ENCODE data around the gene CEMP1. TPM values are rescaled to one million over a fixed set of nuclear protein-coding genes. Genes with fewer than 3 reads are reported as not detected.

CEMP1 gene
- total RNA-seq, 4 donors from 2014 or later: 0.46 to 3.3 TPM; not detected in 2

GRCh38 chr16:2532494-2533141 lies 1.4 kb upstream of the CEMP1 start:
- no peaks in the 10 kb centered on the region for H3K4me1 ChIP-seq
- intact Hi-C loops (cut with DNase I; ENCODE audit: low total_unique reads): no loop called here

GRCh38 chr16:2531696-2532493 lies 687 bp upstream of the CEMP1 start:
- DNase-seq: peak; percentile 98 to 99
- Histone ChIP-seq H3K4me1 (no peaks in the 10 kb centered on the region), H3K9me3 (no peaks in the 10 kb centered on the region), H3K27me3 (no peaks in the 10 kb centered on the region), H3K36me3 (no peaks in the 10 kb centered on the region), H3K4me3 (peak overlapping the region; percentile 64 to 76), H3K27ac (peak overlapping the region; percentile 92 to 96)
- intact Hi-C loops (cut with DNase I; ENCODE audit: low total_unique reads): no loop called here
- TF ChIP-seq CTCF (IDR thresholded peaks at IDR 0.05) (peak in 1 of 4 experiments; percentile 29), POLR2A (IDR thresholded peaks at IDR 0.05) (peak; percentile 85 to 87)

More at GRCh38 chr16:2532494-2533141, 1.4 kb upstream of the CEMP1 start:
- H3K27ac ChIP-seq: peak overlapping the region; percentile 92 to 96
- H3K36me3 ChIP-seq: no peaks in the 10 kb centered on the region
- DNase-seq: peak; percentile 73 to 84
- H3K4me3 ChIP-seq: peak overlapping the region; percentile 64 to 76
- no peak for TF ChIP-seq POLR2A (IDR thresholded peaks at IDR 0.05)
- TF ChIP-seq CTCF (IDR thresholded peaks at IDR 0.05): peak in 1 of 4 experiments; percentile 14
- no peaks in the 10 kb centered on the region for H3K9me3 ChIP-seq
- no peaks in the 10 kb centered on the region for H3K27me3 ChIP-seq

- no peak for TF ChIP-seq POLR2A (IDR thresholded peaks at IDR 0.05)
- TF ChIP-seq CTCF (IDR thresholded peaks at IDR 0.05): no peak
- H3K4me1 ChIP-seq: no peaks in the 10 kb centered on the region
- H3K36me3 ChIP-seq: no peaks in the 10 kb centered on the region
- no peak overlapping the region for H3K4me3 ChIP-seq
- peak in 1 of 2 donors; percentile 22 for DNase-seq
- peak overlapping the region; percentile 77 to 93 for H3K27ac ChIP-seq
- intact Hi-C loops (cut with DNase I; ENCODE audit: low total_unique reads): no loop called here
- no peaks in the 10 kb centered on the region for H3K27me3 ChIP-seq
- H3K9me3 ChIP-seq: no peaks in the 10 kb centered on the region
Observed at GRCh38 chr16:2530629-2531318, 434 bp downstream of the CEMP1 start.

GRCh38 chr16:2529961-2530628 lies 1.1 kb downstream of the CEMP1 start:
- Histone ChIP-seq H3K36me3 (no peaks in the 10 kb centered on the region), H3K27me3 (no peaks in the 10 kb centered on the region), H3K9me3 (no peaks in the 10 kb centered on the region), H3K4me3 (no peak overlapping the region), H3K4me1 (no peaks in the 10 kb centered on the region), H3K27ac (no peak overlapping the region)
- peak in 1 of 2 donors; percentile 29 for DNase-seq
- TF ChIP-seq CTCF (IDR thresholded peaks at IDR 0.05) (no peak), POLR2A (IDR thresholded peaks at IDR 0.05) (no peak)
- intact Hi-C loops (cut with DNase I; ENCODE audit: low total_unique reads): no loop called here

All from uterus (tissue), 4 donors.